A549 treated with AZD2906 at 1 μM for 4 hours (cell line): ENCODE measurements around the gene REXO1. TPM values are rescaled to one million over a fixed set of nuclear protein-coding genes. Genes with fewer than 3 reads are reported as not detected.

Experiments
- total RNA-seq: library from RNA; stranded (reverse); fragments of 200-300 nt; extraction: Qiagen RNA extraction; gene quantifications from 5 replicates; pipeline ENCODE4 v1.2.3, GENCODE V29; 2022

REXO1 gene, protein sequence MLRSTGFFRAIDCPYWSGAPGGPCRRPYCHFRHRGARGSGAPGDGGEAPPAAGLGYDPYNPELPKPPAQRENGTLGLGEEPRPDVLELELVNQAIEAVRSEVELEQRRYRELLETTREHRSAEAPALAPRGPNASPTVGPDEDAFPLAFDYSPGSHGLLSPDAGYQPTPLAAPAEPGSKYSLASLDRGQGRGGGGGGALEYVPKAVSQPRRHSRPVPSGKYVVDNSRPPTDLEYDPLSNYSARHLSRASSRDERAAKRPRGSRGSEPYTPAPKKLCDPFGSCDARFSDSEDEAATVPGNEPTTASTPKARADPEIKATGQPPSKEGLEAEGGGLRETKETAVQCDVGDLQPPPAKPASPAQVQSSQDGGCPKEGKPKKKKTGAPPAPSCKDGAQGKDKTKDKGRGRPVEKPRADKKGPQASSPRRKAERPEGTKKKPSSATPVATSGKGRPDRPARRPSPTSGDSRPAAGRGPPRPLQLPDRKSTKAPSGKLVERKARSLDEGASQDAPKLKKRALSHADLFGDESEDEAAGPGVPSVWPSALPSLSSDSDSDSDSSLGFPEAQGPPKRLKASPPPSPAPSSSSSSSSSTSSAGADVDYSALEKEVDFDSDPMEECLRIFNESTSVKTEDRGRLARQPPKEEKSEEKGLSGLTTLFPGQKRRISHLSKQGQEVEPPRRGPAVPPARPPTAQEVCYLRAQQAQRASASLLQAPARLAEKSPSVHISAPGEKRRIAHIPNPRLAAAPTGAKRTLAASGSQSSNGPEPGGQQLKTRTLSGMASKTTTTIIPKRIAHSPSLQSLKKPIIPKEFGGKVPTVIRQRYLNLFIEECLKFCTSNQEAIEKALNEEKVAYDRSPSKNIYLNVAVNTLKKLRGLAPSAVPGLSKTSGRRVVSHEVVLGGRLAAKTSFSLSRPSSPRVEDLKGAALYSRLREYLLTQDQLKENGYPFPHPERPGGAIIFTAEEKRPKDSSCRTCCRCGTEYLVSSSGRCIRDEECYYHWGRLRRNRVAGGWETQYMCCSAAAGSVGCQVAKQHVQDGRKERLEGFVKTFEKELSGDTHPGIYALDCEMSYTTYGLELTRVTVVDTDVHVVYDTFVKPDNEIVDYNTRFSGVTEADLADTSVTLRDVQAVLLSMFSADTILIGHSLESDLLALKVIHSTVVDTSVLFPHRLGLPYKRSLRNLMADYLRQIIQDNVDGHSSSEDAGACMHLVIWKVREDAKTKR
- total RNA-seq, result 15.3 to 21.2 TPM (median 18.9 TPM) in 5 replicates

DNA sequence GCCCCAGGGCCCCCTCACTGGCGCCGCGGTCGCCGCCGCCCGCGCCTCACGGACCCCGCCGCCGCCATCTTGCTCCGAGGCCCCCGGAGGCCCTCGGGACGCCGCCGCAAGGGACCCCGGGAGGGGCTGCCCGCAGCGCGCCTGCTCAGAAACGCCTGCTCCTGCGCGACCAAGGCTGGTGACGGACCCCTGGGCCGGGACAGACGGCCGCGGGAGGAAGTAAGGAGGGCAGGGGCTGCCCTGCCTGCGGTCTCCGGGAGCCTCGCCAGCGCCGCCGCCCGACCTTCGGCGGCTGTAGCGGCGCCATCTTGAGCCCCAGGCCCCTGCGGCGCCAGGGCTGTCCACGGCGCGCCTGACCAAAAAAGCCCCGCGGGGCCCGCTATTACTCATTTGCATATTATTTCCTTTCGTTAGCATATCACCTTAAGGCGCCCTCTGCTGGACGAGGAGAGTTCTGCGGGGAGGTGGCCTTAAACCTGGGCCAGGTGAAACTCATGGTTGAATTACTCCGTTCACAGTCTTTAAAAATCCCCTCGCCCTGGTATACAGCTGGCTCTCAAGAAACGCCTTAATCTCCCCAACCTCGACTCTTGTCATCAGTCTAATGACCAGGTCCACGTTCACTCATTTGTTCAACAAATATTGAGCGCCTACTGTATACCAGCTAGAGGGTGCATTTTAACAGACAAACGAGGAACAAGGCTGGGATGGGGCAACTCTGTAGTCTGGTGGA lies at the start of gene REXO1:
REXO1 (minus strand) TSS at position 85 of the 733 bp plus-strand sequence. CDS start 125 bp downstream, outside the sequence.

DNA sequence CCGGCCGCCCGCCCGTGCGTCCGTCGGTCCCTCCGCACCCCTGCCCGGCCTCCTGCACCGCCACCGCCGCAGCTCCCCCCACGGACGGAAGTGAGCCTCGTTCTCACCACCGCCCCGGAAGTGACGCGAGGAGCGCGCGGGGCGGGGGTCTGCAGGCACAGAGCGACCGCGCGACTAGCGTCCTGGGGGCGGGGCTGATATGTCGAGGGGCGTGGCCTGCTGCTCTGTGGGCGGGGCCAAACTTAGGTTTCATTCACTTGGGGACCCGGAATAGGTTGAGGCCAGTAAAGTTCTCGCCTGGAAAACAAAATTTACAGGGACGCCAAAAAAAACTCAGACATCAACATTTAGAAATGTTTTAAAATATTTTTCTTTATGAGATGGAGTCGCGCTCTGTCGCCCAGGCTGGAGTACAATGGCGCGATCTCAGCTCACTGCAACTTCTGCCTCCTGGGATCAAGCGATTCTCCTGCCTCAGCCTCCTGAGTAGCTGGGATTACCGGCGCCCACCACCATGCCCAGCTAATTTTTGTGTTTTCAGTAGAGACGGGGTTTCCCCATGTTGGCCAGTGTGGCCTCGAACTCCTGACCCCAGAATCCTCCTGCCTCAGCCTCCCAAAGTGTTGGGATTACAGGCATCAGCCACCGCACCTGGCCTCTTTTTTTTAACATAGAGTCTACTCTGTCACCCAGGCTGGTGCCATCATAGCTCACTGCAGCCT lies 37.3 kb upstream of the REXO1 start, which contains the start of gene ABHD17A:
ABHD17A (minus strand) TSS at position 99 of the 722 bp plus-strand sequence. CDS start 3,930 bp downstream, outside the sequence.

DNA sequence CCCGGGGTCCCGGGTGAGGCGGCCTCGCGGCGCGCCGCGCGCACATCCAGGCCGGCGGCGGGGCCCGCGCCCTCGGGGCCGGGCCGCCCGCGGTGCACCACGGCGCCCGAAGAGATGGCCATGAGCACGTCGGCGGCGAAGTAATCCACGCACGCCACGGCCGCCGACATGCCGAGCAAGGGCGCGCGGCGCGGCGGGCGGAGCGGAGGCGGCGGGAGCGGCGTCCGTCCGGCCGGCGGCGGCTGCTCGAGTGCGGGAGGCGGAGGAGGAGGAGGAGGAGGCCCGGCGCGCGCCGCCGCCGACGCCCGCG lies 15.0 kb upstream of the REXO1 start, which contains the start of gene KLF16:
KLF16 (minus strand) TSS at position 252 of the 310 bp plus-strand sequence; CDS start at position 170, 82 bp downstream.

DNA sequence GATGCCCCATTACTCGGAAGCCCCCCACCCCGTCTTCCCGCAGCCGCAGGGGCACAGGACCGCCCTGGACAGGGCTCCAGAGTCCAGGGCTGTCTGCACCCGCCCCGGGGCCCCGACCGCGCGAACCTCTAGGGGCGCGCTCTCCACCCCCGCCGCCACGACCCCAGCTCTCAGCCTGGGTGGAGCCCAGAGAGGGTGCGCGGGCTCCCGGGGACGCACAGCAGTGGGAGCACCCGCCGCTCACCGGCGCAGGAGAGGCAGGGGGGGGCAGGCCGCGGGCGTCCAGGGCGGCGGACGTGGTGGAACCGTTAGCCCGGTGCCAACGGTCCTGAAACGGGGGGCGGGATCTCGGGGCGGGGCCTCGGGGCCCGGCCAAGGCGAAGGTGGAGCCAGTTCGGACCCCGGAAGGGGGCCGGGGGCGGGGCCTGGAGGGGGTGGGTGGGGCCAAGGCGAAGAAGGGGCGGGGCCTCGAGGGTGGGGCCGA lies 36.3 kb downstream of the REXO1 start, which contains the start of gene ATP8B3:
ATP8B3 (minus strand) TSS at position 335 of the 484 bp plus-strand sequence. CDS start 540 bp downstream, outside the sequence.

Other genes with a start within 250 kb of the REXO1 start
- gene UQCR11, start 243.0 kb downstream of the REXO1 start, total RNA-seq, result 80.7 to 191 TPM (median 167 TPM) in 5 replicates
- 51.1 to 71.0 TPM (median 65.6 TPM) in 5 replicates for gene TCF3, start 195.9 kb downstream of the REXO1 start, total RNA-seq
- 0.01 to 0.02 TPM (median 0.02 TPM) in 3 of 5 replicates, not detected in the others for gene ONECUT3, start 95.0 kb downstream of the REXO1 start, total RNA-seq
- 1.9 to 3.7 TPM (median 3.1 TPM) in 5 replicates for gene ATP8B3, start 36.2 kb downstream of the REXO1 start, total RNA-seq
- 18.2 to 33.0 TPM (median 30.7 TPM) in 5 replicates for gene KLF16, start 15.1 kb upstream of the REXO1 start, total RNA-seq
- gene ABHD17A, start 37.0 kb upstream of the REXO1 start, total RNA-seq, result 20.2 to 40.3 TPM (median 37.9 TPM) in 5 replicates
- gene ADAT3, start 56.9 kb upstream of the REXO1 start, total RNA-seq, result 2.1 to 6.7 TPM (median 5.2 TPM) in 5 replicates
- gene SCAMP4, start 56.9 kb upstream of the REXO1 start, total RNA-seq, result 48.6 to 80.5 TPM (median 50.9 TPM) in 5 replicates
- 33.7 to 51.8 TPM (median 47.3 TPM) in 5 replicates for gene CSNK1G2, start 92.7 kb upstream of the REXO1 start, total RNA-seq
- 34.0 to 49.1 TPM (median 45.1 TPM) in 5 replicates for gene BTBD2, start 167.2 kb upstream of the REXO1 start, total RNA-seq
- gene MKNK2, start 202.8 kb upstream of the REXO1 start, total RNA-seq, result 45.9 to 79.0 TPM (median 71.3 TPM) in 5 replicates
- 13.3 to 15.2 TPM (median 14.0 TPM) in 5 replicates for gene MOB3A, start 247.8 kb upstream of the REXO1 start, total RNA-seq
- gene IZUMO4, start 248.4 kb upstream of the REXO1 start, total RNA-seq, result 0.41 to 0.98 TPM (median 0.79 TPM) in 5 replicates